HepG2 (cell line): ENCODE measurements around the gene HYCC2. TPM values are rescaled to one million over a fixed set of nuclear protein-coding genes. Genes with fewer than 3 reads are reported as not detected.
A peak's percentile ranks its signal among the peaks of the same experiment; 100 is the strongest.

Source experiments
- ATAC-seq: fragments of 200-7000 bp; cut with Tn5 transposase; 3 replicates; pipeline ENCODE4 v1.9.1; 2020; ENCODE audit warnings: mild to moderate bottlenecking, moderate library complexity
- BruUV-seq: library from RNA; stranded (reverse); fragments of 400-500 nt; replicated peaks from 2 replicates; lab custom pipeline; 2021; lab: Mats Ljungman, UMichigan
- CTCF ChIA-PET: fragments of 300-600 bp; formaldehyde crosslinking; extraction: SDS; loops from one replicate; lab custom pipeline; 2021; ENCODE audit warnings: low total read pairs, inconsistent platforms, low intra/inter-chr PET ratio; lab: Yijun Ruan, JAX
- POLR2A ChIA-PET: fragments of 350-600 bp; sonication (Branson Sonifier 250); formaldehyde crosslinking; loops from one replicate; lab custom pipeline; 2020; ENCODE audit warnings: antibody characterized with exemption, inconsistent platforms; lab: Yijun Ruan, JAX
- DNase-seq: peaks from one replicate; pipeline ENCODE4 v3.0.0-alpha.2; 2015; ENCODE audit warnings: low spot score
- FAIRE-seq: peaks from 3 replicates; lab custom pipeline; 2011; peaks lifted over from hg19 to GRCh38; lab: Jason Lieb, UNC
- H2AFZ ChIP-seq: one replicate; pipeline ENCODE4 v1.6.1; 2011; ENCODE audit warnings: low read length, inconsistent platforms
- H3K27ac ChIP-seq: fragments of 300-600 bp; 3 replicates; pipeline ENCODE4 v1.8.0; 2011; ENCODE audit warnings: mixed run types, mild to moderate bottlenecking, mixed read lengths, low read length, inconsistent platforms; ENCODE audit not compliant: insufficient read depth; ENCODE audit errors: extremely low read length
- H3K27me3 ChIP-seq, 2 experiments: fragments of 200-600 bp in 1 of 2; 2 replicates in 1 of 2; 3 replicates in 1 of 2; pipeline versions ENCODE4 v1.6.0 to v1.8.0; 2011; ENCODE audit warnings: low read length in 2 of 2, mild to moderate bottlenecking in 2 of 2, moderate library complexity in 2 of 2, inconsistent platforms in 1 of 2; ENCODE audit not compliant: insufficient read depth in 2 of 2, control insufficient read depth in 1 of 2
- H3K36me3 ChIP-seq, 2 experiments: fragments of 200-600 bp in 1 of 2; replicated peaks in 1 of 2; 2 replicates in 1 of 2; 3 replicates in 1 of 2; pipeline versions ENCODE4 v1.5.1 to v1.8.0; 2011; ENCODE audit warnings: low read length in 2 of 2, inconsistent platforms in 1 of 2; ENCODE audit not compliant: insufficient read depth in 2 of 2, control insufficient read depth in 1 of 2
- H3K4me1 ChIP-seq: 2 replicates; pipeline ENCODE4 v1.5.1; 2012; ENCODE audit warnings: low read length, inconsistent platforms; ENCODE audit not compliant: insufficient read depth
- H3K4me2 ChIP-seq: 2 replicates; pipeline ENCODE4 v1.6.0; 2011; ENCODE audit warnings: low read depth, low read length, inconsistent platforms
- H3K4me3 ChIP-seq, 3 experiments: fragments of 200-600 bp in 1 of 3; sonication (generic), shearing (Covaris generic) in 1 of 3; replicated peaks in 1 of 3; 2 replicates each; pipeline ENCODE4 v1.5.1; 2011 to 2016; ENCODE audit warnings: low read length in 3 of 3, inconsistent platforms in 2 of 3, low read depth in 2 of 3, mild to moderate bottlenecking in 2 of 3, control low read depth in 1 of 3, mixed read lengths in 1 of 3; ENCODE audit not compliant: insufficient read depth in 1 of 3
- H3K79me2 ChIP-seq: one replicate; pipeline ENCODE4 v1.6.1; 2011; ENCODE audit warnings: low read length, inconsistent platforms; ENCODE audit not compliant: insufficient read depth
- H3K9ac ChIP-seq: 2 replicates; pipeline ENCODE4 v1.6.0; 2011; ENCODE audit warnings: mild to moderate bottlenecking, low read depth, low read length, inconsistent platforms; ENCODE audit not compliant: insufficient read depth
- H3K9me3 ChIP-seq: 2 replicates; pipeline ENCODE4 v1.5.1; 2012; ENCODE audit warnings: mild to moderate bottlenecking, low read length
- H4K20me1 ChIP-seq: 2 replicates; pipeline ENCODE4 v1.6.0; 2011; ENCODE audit warnings: inconsistent platforms, mild to moderate bottlenecking, low read length, moderate library complexity; ENCODE audit not compliant: insufficient read depth
- ATAD3A ChIP-seq: sonication (generic); formaldehyde crosslinking; IDR thresholded peaks from 2 replicates; pipeline ENCODE4 v1.4.0; 2020; ENCODE audit warnings: missing genetic modification reagents
- ATM ChIP-seq: fragments of 450-650 bp; IDR thresholded peaks from 2 replicates; pipeline ENCODE4 v1.7.1; 2017; ENCODE audit warnings: mild to moderate bottlenecking, borderline replicate concordance
- CREB1 ChIP-seq, 2 experiments: fragments of 450-650 bp in 1 of 2; IDR thresholded peaks; 2 replicates each; pipeline ENCODE4 v1.6.1; 2016 to 2017; ENCODE audit warnings: control low read depth in 1 of 2, mild to moderate bottlenecking in 1 of 2, missing compliant biosample characterization in 1 of 2, missing genetic modification characterization in 1 of 2
- KAT8 ChIP-seq: IDR thresholded peaks from 2 replicates; pipeline ENCODE4 v1.6.1; 2016; ENCODE audit warnings: missing genetic modification reagents, missing compliant biosample characterization
- KMT2A ChIP-seq: sonication (generic); formaldehyde crosslinking; IDR thresholded peaks from 2 replicates; pipeline ENCODE4 v1.4.0; 2020; ENCODE audit warnings: missing genetic modification reagents
- MED13 ChIP-seq: sonication (generic); formaldehyde crosslinking; IDR thresholded peaks from 2 replicates; pipeline ENCODE4 v1.5.0; 2020; ENCODE audit warnings: missing genetic modification reagents
- MYNN ChIP-seq: sonication (generic); formaldehyde crosslinking; IDR thresholded peaks from 2 replicates; pipeline ENCODE4 v1.4.0; 2020; ENCODE audit warnings: mild to moderate bottlenecking, low read depth, missing genetic modification reagents
- NPAS2 ChIP-seq: sonication (generic); formaldehyde crosslinking; IDR thresholded peaks from 2 replicates; pipeline ENCODE4 v1.8.0; 2022; ENCODE audit warnings: mild to moderate bottlenecking, missing genetic modification reagents, borderline replicate concordance
- SAP130 ChIP-seq: IDR thresholded peaks from 2 replicates; pipeline ENCODE4 v1.6.1; 2016; ENCODE audit warnings: low read depth
- SOX13 ChIP-seq, 3 experiments: fragments of 450-650 bp in 1 of 3; sonication (generic) in 1 of 3; formaldehyde crosslinking in 1 of 3; IDR thresholded peaks in 2 of 3; conservative IDR thresholded peaks in 1 of 3; 2 replicates each; pipeline versions ENCODE4 v1.5.0 to v1.6.1; 2016 to 2020; ENCODE audit warnings: antibody characterized with exemption in 1 of 3, mild to moderate bottlenecking in 1 of 3, missing compliant biosample characterization in 1 of 3, missing genetic modification reagents in 1 of 3, moderate library complexity in 1 of 3
- SP4 ChIP-seq: sonication (generic); formaldehyde crosslinking; IDR thresholded peaks from 2 replicates; pipeline ENCODE4 v1.8.1; 2023; ENCODE audit warnings: mild to moderate bottlenecking, missing genetic modification reagents
- TSC22D2 ChIP-seq: sonication (generic); formaldehyde crosslinking; IDR thresholded peaks from 2 replicates; pipeline ENCODE4 v1.5.1; 2020; ENCODE audit warnings: missing genetic modification reagents, mild to moderate bottlenecking, borderline replicate concordance
- ZBTB10 ChIP-seq: sonication (generic); formaldehyde crosslinking; IDR thresholded peaks from 2 replicates; pipeline ENCODE4 v1.4.0; 2020; ENCODE audit warnings: missing genetic modification reagents, borderline replicate concordance
- ZNF816 ChIP-seq: sonication (generic); formaldehyde crosslinking; IDR thresholded peaks from 2 replicates; pipeline ENCODE4 v1.8.0; 2022; ENCODE audit warnings: missing genetic modification reagents, mild to moderate bottlenecking, borderline replicate concordance
- WGBS: methylation state at CpG from one replicate; pipeline ENCODE4 v1.1.6; 2017; ENCODE audit warnings: low lambda C conversion rate; 5-methylcytosine and 5-hydroxymethylcytosine counted together
- in situ Hi-C: cut with HindIII; loops from 2 replicates; pipeline ENCODE4 v1.10.0; 2017; ENCODE audit warnings: low pct_unique_long_range_greater_than_20kb; ENCODE audit not compliant: extremely low pct_ligation_motif_present
- intact Hi-C: fragments of 100-400 bp; cut with micrococcal nuclease; formaldehyde crosslinking; loops from one replicate; pipeline ENCODE4 v1.10.0; 2022; ENCODE audit not compliant: unreplicated experiment
- polyA plus RNA-seq, 8 experiments: library from polyadenylated mRNA; depleted of rRNA in 3 of 8; stranded (reverse) in 7 of 8; unstranded in 1 of 8; fragments of >200 nt; fragmentation: Illumina TruSeq in 4 of 8; extraction: Trizol in 4 of 8; gene quantifications; 2 replicates each; pipeline versions ENCODE4 v1.2.1 to v1.2.3, GENCODE V29; 2011 to 2016; ENCODE audit warnings: low read depth in 4 of 8, missing spikeins in 1 of 8, mixed read lengths in 1 of 8; ENCODE audit not compliant: insufficient read depth in 1 of 8
- total RNA-seq, 5 experiments: library from RNA; depleted of rRNA; stranded (reverse); fragments of >200 nt; fragmentation: Illumina TruSeq; extraction: Trizol; gene quantifications; 2 replicates each; pipeline ENCODE4 v1.2.3, GENCODE V29; 2016; ENCODE audit warnings: low read depth in 1 of 5

HYCC2 gene
- total and polyA plus RNA-seq, 2 of the 13 experiments (the other 11 are each of a cell fraction or from before 2014, with no cell fraction given), result 4.7 to 13.9 TPM

- FAIRE-seq, result no peak
These were observed 1.6 kb upstream of the HYCC2 start for GRCh38 chr2:201073071-201073470.

GRCh38 chr2:201072201-201072530 is 695 bp upstream of the HYCC2 start:
- ATAC-seq (peak; percentile 45), FAIRE-seq (no peak), DNase-seq (no peak)
- H3K4me3 ChIP-seq, result peak overlapping the region; percentile 77 to 91 (median 91)
- ChIA-PET POLR2A (interaction anchor here (0.9 to 1.7 kb wide), 2 partner anchors 45 to 109 kb away, joined by 6 to 10 read pairs; partner anchors contain the start of genes CFLAR and ORC2), CTCF (interaction anchor here (0.9 kb wide), 1 partner anchor 109 kb away, joined by 7 read pairs; the partner anchor contains the start of gene ORC2)
- H3K4me2 ChIP-seq, result peak overlapping the region; percentile 71
- no peaks in the 10 kb centered on the region for H3K36me3 ChIP-seq
- BruUV-seq, result TSS peak; percentile 93
- intact Hi-C loops, result loop anchor here (1.0 kb wide), 1 partner anchor 44 kb away; the partner anchor contains the start of gene CFLAR
- H4K20me1 ChIP-seq, result no peaks in the 10 kb centered on the region
- no peaks in the 10 kb centered on the region for H3K9me3 ChIP-seq
- peaks cover 54% of the 10 kb centered on the region for H3K79me2 ChIP-seq
- H3K27ac ChIP-seq, result peak overlapping the region; percentile 88
- peaks cover 34% of the 10 kb centered on the region for H3K4me1 ChIP-seq
- H2AFZ ChIP-seq, result peak overlapping the region; percentile 99
- no peaks in the 10 kb centered on the region; a peak in 1 of 5 replicates for H3K27me3 ChIP-seq
- under 1% methylated on average over 5 of the region's 5 CpGs for WGBS
- in situ Hi-C loops, result loop anchor here (5.0 kb wide), 3 partner anchors 45 to 165 kb away; partner anchors contain the start of gene CFLAR
- H3K9ac ChIP-seq, result peak overlapping the region; percentile 91
- no peak for TF ChIP-seq MYNN
- TF ChIP-seq ATM, result no peak
- 0 out of 2 replicates have a peak, but pooled peaks have one; percentile 8 for TF ChIP-seq NPAS2 (CRISPR knock-in tag)
- no peak for TF ChIP-seq ATAD3A (CRISPR knock-in tag)
- TF ChIP-seq KMT2A, result no peak
- TF ChIP-seq ZBTB10 (CRISPR knock-in tag), result 0 out of 2 replicates have a peak, but pooled peaks have one; percentile 6
- TF ChIP-seq ZNF816 (CRISPR knock-in tag), result 0 out of 2 replicates have a peak, but pooled peaks have one; percentile 50

More at GRCh38 chr2:201073071-201073470, 1.6 kb upstream of the HYCC2 start:
- peak overlapping the region; percentile 71 for H3K4me2 ChIP-seq
- in situ Hi-C loops (loop anchor here (5.0 kb wide), 3 partner anchors 44 to 166 kb away; partner anchors contain the start of gene CFLAR), intact Hi-C loops (no loop called here)
- H3K4me1 ChIP-seq, result peaks cover 27% of the 10 kb centered on the region
- peak overlapping the region; percentile 88 for H3K27ac ChIP-seq
- H2AFZ ChIP-seq, result no peak overlapping the region
- 47% methylated on average over 1 of the region's 1 CpG for WGBS
- ChIA-PET CTCF (no interaction called here), POLR2A (interaction anchor here (1.5 to 1.7 kb wide), 2 partner anchors 43 to 44 kb away, joined by 4 to 10 read pairs; partner anchors contain the start of gene CFLAR)
- ATAC-seq (no peak), DNase-seq (peak; percentile 29)
- H3K4me3 ChIP-seq, result peak overlapping the region; percentile 77 to 91 (median 91); a peak in 5 of 6 replicates
- TF ChIP-seq CREB1 (IDR thresholded peaks at IDR 0.05), result no peak
- 0 out of 2 replicates have a peak, but pooled peaks have one; percentile 14 for TF ChIP-seq CREB1 (CRISPR knock-in tag; IDR thresholded peaks at IDR 0.05)
- no peak for TF ChIP-seq SOX13 (IDR thresholded peaks at IDR 0.05)
- TF ChIP-seq SOX13 (CRISPR knock-in tag; conservative IDR thresholded peaks at IDR 0.05 in 1 of 2, IDR thresholded peaks at IDR 0.05 in 1 of 2), result peak in 1 of 2 experiments; percentile 5; a peak in 1 of 4 replicates
- 0 out of 2 replicates have a peak, but pooled peaks have one; percentile 16 for TF ChIP-seq KAT8
- TF ChIP-seq SAP130, result peak; percentile 19; the same call in 1 of the 2 replicates
- no peak for TF ChIP-seq MED13
- TF ChIP-seq TSC22D2 (CRISPR knock-in tag), result no peak
- TF ChIP-seq SP4 (CRISPR knock-in tag), result no peak
- H3K9ac ChIP-seq, result peak overlapping the region; percentile 91
- H3K27me3 ChIP-seq, result no peaks in the 10 kb centered on the region; a peak in 1 of 5 replicates
- BruUV-seq, result no TSS peak
- no peaks in the 10 kb centered on the region for H3K9me3 ChIP-seq
- peaks cover 45% of the 10 kb centered on the region for H3K79me2 ChIP-seq
- H4K20me1 ChIP-seq, result no peaks in the 10 kb centered on the region
- no peaks in the 10 kb centered on the region for H3K36me3 ChIP-seq
